CD4-positive, alpha-beta T cell treated with Interleukin-1 beta for 1 hour (primary cell): ENCODE data around the gene ABAT.

ENCODE experiments used
- DNase-seq, 2 donors: peaks; one replicate each; pipeline ENCODE4 v3.0.0-alpha.2; 2020 to 2022

ABAT gene

DNA sequence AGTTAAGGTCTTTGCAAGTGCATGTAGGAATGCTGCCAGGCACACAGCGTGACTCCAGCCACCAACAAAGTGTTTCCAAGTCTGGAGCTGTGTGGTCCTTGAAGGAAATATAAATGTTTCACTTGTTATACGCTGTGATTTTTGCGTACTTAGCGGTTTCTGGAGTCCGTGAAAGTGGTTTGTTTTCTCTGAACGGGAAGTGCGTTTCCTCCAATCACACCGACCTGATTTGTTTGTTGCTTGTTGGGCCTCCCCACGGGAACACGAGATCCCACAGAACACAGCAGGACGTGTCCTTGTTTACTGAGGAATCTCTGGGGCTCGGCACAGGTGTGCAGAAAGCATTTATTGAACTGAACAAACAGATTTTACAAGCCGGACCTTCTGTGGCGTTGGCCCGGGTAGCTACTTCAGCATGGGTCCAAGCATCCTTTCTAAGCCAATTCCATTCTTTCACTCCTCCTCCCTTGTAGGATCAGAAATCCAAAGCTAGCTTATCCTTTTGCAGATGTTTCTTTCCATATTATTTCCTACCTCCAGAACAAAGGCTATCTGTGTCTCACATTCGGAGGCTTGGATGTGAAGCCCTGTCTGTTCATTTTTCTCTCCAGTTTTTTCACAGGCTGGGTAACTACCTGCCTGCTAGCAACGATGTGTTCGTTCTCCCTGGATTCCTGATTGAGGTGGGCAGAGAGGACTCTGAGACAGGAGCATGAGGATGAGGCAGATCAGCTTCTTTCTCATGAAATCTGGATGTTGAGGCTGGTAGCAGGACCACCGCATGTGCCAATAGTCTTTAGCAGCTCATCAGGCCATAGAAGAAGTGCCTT, 44.6 kb downstream of the ABAT start:
- DNase-seq: no peak

DNA sequence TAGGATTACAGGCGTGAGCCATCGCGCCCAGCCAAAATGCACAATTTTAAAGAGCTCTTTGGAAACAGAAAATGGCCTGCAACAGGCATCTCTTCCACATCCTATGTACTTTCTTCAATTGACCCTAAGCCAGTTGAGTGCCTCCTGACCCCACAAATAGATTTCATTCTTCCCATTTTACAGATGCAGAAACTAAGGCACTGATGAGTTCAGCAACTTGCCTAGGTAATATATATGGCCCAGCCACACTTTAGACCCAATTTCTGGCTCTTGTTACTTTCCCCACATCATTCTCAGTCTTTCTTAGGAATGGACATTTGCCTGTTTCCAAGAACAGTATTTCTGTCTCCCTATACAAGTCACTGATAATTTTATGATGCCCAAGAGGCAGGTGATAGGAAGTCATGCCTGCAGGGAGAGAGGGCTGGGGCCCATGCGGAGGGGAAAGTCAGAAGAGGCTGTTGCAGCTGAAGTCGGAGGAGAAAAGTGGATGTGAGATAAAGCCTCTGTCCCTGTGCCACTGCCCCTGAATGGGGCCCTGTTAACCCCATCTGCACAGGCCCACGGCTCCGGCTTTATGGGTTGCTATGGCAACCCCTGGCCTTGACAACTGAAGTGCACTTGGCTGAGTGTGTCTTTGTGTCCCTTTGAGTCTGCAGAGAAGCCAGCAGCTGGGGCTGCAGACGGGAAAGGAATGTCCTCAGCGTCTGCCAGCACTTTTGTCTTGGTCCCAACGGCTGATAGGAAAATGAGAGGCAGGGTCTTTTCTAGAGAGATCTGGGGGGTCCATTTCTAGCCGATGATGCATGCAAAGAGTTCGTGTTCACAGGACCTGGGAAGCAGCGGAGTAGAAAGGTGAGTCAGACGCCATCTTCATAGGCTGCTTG, 45.9 kb downstream of the ABAT start:
- no peak for DNase-seq

DNA sequence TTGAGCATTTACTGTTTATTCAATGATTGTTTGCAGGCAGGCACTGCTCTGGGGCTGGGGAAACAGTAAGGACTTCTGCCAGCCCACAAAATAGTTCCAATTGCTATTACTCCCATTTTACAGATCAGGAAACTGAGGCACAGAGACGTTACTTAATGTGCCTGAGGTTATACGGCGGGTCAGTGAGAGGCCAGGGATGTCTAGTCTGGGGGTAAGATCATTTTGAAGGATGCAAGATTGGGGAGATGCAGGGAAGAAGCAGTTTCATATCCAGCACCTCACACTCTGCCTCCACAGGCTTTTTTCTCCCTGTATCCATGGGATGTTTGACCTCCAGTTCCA, 46.5 kb downstream of the ABAT start:
- DNase-seq: no peak

DNA sequence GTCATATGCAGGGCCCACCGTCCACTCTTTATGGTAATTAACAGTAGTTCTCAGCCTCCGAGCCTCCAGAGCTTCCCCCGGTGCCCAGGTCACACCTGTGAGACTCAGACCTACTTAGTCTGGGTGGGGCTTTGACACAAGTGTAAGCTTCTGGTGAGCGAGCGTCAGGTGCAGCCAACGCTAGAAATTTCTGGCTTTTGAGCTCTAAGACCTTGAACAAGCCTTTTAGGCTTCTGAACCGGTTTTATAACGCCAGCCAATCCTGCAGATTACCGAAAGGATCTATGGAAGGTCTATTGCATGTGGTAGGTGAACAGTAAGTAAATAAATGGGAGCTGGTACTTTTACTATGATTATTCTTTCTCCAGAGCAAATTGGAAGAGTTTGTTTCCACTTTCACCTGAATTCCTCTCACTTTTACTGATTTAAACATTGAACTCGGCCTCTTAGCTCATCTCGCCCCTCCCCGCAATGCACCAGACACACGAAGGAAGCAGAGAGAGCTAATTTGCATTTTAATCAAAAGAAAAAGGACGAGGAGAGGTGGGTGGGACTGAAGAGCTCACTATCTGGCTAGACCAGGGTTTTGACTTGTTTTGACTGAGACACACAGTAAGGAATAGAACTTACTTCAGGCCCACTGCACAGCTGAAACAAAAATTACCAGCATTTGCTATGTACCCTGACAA, 47.1 kb downstream of the ABAT start:
- no peak for DNase-seq

DNA sequence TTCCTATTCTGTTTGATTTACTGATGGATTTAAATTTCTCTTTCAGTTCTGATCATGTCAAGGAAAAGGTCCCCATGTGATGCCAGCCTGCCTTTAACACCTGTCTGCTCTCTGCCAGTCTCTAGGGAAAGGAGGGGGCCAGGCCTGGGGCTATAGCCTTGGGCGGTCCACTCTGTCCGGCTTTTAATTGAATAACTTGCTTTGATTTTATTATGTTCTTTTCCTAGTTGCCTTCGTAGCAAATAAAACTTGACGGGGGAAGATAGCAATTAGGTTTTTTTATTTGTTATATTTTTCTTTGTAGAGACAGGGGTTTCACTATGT, 47.6 kb downstream of the ABAT start:
- no peak for DNase-seq

DNA sequence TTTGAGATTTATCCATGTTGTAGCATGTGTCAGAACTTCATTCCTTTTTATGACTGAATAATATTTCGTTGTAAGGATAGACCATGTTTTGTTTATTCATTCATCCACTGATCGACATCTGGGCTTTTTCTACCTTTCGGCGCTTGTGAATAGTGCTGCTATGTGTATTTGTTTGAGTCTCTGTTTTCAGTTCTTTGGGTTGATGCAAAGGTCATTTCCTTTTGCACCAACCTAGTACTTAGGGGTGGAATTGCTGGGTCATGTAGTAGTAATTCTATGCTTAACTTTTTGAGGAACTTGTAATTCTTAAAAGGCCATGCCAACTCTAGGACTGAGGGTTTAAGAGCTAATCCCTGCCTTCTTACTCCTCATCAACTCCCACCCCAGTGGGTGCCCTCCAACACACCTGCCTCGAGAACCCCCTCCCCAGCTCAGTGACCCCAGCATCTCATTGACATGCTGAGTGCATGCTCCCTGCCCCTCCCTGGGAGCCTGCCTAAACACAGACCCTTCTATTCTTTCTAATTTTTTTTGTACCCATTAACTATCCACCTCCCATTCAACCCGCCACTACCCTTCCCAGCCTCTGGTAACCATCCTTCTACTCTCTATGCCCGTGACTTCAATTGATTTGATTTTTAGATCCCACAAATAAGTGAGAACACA, 51.2 kb downstream of the ABAT start:
- DNase-seq: no peak

DNA sequence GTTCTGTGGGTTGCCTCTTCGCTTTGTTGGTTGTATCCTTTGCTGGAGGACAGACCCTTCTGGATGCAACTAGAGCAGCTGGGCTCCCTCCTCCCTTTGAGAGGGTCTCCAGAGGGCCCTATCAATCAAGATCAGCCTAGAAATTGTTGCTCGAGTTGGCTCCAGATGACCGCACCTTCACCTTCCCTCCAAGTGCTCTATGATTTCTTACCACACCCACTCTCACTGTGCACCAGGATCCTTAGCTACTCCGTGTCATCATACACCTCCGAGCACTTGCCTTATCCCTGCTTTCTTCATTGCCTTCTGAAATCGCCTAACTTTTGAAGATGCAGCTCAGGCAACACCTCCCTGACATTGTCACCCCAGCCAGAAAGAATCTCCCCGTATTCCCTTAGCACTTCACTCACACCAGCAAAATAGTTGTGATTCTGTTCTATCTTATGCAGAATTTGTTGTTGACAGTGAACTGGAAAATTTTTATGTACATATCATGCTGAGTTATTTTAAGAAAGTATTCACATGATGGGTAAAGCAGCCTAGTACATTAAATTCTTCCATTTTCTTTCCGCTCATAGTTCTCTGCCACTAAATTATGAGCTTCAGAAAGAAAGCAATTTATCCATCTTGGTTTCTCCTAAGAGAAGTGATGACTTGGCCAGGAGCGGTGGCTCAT, 52.9 kb downstream of the ABAT start:
- no peak for DNase-seq

DNA sequence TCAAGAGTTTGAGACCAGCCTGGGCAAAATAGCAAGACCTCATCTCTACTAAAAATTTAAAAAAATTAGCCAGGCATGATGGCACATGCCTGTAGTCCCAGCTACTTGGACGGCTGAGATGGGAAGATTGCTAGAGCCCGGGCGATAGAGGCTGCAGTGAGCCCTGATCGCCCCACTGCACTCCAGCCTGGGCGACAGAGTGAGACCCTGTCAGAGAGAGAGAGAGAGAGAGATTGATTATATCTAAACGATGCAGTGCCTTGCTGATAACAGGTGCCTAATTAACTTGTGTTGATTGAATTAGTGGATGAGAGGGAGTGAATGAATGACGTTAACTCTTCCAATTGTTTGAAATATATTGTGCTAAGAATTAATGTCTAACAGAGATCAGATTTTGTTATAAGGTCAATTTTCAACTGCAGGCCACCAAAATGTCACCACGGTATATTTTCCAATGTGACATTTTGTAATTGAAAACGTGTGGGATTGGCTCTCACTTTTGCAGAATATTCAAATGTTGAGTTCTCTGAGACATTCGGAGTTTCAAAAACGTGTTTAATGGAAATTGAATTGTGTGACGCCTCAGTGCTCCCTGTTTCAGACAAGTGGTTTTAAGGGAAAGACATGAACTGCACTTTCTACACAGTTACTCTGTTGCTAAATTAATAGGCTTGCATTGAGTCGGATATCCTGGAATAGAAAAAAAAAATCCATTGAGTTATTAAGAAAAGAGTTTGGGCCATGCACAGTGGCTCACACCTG, 53.6 kb downstream of the ABAT start:
- no peak for DNase-seq

DNA sequence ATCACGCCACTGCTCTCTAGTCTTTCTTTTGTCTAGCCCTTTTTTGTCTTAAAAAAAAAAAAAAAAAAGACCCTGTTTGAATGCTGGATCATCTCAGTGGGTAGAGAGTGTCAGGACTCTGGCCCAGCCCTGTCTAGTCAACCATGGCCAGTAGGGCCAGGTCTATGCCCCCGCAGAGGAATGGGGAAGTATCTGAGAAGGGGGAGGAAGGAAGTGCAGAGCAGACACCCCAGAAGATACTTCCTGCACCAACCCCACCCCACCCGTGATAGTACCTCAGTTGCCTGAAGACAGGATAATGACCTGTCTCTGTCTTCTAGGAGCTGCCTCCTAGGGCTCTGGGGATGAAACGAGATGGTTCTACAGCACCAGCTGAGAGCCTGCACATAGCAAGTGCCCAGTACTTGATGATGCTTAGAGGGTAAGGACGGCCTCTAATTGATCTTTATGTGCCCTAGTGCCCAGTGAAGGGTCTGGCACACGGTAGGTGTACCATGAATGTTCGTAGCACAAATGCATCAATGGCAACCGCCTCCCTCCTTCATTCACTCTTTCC, 55.4 kb downstream of the ABAT start:
- DNase-seq: peak; percentile 2 to 62

DNA sequence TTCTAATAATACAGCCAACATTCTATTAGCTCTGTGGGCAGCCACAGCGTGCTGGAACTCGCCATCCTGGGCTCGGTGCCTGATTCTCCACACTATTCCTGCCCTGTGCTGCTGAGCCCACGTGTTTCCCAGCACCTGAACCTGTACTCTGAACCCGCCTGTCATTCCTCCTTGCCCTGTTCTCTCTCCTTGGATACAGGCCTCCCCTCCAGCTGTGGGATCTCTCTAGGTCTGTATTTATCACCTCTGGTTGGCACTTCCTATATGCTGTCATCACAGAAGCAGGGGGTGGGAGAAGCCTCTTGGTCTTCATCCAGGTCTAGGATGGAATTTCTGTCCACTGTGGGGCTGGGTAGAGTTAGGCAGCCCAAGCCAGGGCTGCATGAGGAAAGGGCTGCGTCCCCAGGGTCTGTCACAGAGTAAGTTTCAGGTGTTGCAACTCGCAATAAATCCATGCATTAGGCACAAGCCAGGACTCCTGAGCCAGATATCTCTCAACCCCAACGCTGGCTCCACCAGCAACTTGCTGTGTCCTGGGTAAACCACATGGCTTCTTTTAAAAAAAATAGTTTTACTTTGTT, 56.0 kb downstream of the ABAT start:
- DNase-seq: no peak

DNA sequence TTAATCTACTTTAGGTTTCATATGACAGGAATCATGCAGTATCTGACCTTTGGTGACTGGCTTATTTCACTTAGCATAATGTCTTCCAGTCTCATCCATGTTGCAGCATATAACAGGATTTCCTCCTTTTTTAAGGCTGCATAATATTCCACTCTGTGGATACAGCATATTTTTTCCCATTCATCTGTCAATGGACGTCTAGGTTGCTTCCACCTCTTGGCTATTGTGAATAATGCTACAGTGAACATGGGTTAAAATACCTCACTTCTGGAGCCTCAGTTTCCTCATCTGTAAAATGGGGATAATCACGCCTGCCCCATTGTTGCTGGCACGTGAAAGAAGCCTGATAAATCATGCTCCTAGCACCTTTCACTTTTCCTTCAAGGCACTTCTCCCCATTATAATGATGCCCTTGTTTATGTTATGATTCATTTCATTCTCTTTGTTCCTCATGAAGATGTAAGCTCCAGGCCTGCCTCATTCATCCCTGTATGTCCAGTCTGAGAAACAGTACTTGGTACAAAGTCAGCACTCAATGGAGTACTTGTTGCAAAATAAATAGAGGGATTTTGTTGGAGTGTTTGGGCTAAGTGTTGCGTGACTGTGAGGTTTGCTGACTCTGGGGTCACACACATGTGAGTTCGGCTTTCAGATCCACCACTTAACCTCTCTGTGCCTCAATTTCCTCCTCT, 59.6 kb downstream of the ABAT start:
- no peak for DNase-seq

DNA sequence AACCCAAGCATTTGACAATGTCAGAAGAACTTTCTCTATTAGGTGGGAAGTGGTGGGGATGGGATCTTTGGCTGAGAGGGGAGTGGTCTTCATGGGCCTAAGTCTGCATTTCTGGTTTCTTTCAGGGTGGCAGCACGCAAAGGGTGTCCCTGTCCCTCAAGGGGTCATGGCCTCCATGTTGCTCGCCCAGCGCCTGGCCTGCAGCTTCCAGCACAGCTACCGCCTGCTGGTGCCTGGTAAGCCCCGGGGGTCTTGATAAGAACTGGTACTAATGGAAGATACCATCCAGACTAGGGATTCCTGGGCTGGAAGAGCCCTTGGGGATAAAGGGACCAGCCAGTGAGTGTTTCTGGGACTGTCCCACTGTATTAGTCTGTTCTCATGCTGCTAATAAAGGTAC, 61.2 kb downstream of the ABAT start:
- no peak for DNase-seq

DNA sequence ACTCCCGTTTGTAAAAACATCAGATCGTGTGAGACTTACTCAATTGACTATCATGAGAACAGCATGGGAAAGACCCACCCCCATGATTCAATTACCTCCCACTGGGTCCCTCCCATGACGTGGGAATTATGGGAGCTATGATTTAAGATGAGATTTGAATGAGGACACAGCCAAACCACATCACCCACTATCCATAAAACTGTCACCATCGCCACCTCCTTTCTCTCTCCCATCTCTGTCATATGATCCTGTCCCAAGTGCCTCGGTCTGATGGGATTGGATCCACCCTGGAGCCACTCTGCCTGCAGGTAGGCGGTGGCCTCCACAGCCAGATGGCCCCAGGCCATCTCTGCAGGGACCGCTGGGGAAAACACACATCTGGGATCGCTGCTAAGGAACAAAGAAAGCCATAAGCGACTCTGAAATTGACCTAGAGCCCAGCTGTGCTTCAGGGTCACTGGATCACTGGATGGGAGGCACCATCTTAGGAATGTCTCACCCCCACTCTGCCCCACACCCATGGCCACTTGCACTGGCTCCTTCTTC, 61.8 kb downstream of the ABAT start:
- DNase-seq: no peak

DNA sequence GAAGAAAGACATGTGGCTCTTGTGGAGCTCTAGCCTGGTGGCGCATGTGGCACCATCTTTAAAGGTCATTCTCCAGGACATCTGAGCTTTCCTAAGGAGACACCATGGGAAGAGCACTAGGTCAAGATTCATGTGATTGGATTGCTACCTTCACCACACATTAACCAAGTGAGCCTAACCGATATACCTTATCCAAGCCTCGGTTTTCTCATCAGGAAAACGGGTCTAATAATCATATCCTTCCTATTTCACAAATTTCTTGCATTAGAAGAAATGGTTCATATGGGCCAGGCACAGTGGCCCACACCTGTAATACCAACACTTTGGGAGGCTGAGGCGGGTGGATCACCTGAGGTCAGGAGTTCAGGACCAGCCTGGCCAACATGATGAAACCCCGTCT, 64.7 kb downstream of the ABAT start:
- no peak for DNase-seq

DNA sequence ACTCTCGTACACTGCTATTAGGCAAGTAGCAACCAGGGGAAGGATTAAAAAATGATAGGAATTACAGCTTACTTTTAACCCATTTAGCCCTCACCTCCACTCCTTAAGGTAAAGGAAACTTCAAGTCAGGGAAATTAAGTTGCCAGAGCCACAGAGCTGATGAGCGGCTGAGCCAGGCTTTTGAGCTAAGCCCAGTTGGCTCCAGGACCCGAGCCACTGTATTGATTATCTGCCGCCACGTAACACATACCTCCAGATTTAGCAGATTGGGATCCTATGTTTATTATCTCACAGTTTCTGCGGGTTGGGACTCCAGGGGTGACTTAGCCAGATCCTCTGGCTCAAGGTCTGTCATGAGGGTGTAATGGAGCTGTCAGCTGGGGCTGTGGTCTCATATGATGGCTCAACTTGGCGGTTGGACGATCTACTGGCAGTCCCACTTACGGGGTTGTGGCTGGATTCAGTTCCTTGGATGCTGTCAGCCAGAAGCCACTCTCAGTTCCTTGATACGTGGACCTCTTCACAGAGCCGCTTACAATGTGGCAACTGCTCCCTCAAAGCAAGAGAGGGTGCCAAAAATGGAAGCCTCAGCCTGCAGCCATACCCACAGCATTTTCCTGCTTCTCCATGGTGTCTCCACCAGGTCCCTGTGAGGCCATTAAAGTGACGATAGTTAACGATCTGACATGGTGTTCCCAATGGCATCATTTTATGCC, 65.7 kb downstream of the ABAT start:
- DNase-seq: no peak

DNA sequence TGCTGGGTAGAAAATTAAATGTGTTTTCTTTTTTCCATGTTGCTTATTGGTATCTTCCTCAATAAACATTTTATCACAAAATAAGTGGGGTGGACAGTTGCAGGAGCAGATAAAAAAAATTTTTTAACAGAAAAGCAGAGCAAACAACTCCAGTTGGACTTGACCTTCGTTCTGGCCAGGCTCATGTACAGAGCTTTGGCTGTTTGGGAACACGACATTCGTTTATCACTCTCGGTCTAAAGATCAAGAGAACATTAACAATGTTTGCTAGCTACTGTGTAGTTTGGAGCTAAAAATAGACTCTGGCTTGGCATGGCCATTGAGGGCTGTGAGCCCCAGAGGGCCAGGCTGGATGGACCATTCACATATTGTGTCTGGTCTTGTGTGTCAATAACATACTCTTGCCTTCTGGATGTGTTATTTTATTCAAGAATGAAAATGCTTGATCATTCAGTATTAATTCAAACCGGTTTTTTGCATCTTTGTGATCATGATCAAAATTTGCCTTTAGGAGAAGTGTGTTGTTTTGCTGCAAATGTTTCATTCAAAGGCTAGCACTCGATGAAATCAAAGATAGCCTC, 66.4 kb downstream of the ABAT start:
- no peak for DNase-seq

DNA sequence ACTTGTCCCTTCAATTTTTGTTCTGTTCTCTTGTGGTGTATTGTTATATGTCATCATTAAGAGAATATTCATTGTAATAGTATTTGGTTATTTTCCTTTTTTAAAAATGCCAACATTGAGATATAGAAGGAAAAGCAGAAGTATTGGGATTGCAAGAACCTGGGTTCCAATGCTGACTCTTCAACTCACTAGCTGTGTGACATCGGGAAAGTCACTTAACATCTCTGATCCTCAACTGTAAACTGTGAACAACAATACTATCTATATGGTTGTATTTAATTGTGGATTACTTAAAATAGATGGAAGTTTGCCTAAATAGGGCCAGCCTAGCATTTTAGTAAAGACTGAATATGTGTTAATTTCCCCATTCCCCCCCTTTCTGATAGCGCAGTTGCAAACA, 67.2 kb downstream of the ABAT start:
- DNase-seq: no peak

DNA sequence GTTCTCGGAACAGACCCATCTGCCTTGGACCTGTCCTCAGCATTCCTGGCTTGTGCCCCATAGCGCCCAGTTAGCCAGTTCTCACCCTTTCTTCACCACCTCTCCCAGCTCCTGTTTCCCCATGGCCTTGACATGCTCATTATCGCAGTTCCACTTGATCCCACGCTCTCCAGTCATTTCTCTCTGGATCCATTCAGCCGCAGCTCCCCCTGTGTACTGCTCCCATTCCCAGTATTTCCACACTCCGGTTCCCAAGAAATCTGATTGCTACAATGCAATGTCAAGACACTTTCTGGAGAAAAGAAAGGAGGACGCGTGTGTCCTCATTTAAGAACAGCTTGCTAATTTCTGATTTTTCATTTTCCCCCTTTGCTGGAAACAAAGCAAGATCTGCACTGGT, 67.7 kb downstream of the ABAT start:
- DNase-seq: no peak

DNA sequence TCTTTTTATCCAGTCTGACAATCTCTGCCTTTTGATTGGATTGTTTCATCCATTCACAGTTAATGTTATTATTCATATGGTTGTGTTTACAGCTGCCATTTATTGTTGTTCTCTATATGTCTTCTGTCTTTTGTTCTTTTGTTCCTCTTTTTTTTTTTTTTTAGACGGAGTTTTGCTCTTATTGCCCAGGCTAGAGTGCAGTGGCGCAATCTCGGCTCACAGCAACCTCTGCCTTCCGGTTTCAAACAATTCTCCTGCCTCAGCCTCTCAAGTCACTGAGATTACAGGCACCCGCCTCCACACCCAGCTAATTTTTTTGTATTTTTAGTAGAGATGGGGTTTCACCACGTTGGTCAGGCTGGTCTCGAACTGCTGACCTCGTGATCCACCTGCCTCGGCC, 74.5 kb downstream of the ABAT start:
- peak in 1 of 2 donors; percentile 19 for DNase-seq
